DOHH2 (cell line): ENCODE data around the gene ST14.

Source experiments
- H3F3A ChIP-seq: fragments of 200-600 bp; sonication (generic), shearing (Covaris generic); 2 replicates; pipeline ENCODE4 v1.6.0; 2016; ENCODE audit warnings: antibody characterized with exemption, mild to moderate bottlenecking; ENCODE audit not compliant: control insufficient read depth, insufficient read depth
- H3K27ac ChIP-seq: fragments of 200-600 bp; sonication (generic); 2 replicates; pipeline ENCODE4 v1.5.1; 2014; ENCODE audit warnings: low read depth, mild to moderate bottlenecking, low read length, moderate library complexity
- H3K27me3 ChIP-seq: fragments of 200-600 bp; sonication (generic); 2 replicates; pipeline ENCODE4 v1.6.1; 2014; ENCODE audit warnings: mild to moderate bottlenecking, low read length, mixed read lengths; ENCODE audit not compliant: control insufficient read depth
- H3K36me3 ChIP-seq: fragments of 200-600 bp; sonication (generic); 2 replicates; pipeline ENCODE4 v1.6.1; 2014; ENCODE audit warnings: mild to moderate bottlenecking, low read length, moderate library complexity, mixed read lengths; ENCODE audit not compliant: control insufficient read depth
- H3K4me1 ChIP-seq: fragments of 200-600 bp; sonication (generic); 2 replicates; pipeline ENCODE4 v1.6.1; 2014; ENCODE audit warnings: mild to moderate bottlenecking, low read length, mixed read lengths; ENCODE audit not compliant: control insufficient read depth
- H3K4me2 ChIP-seq: fragments of 200-600 bp; sonication (generic); 2 replicates; pipeline ENCODE4 v1.6.0; 2014; ENCODE audit warnings: mild to moderate bottlenecking, low read length, moderate library complexity
- H3K4me3 ChIP-seq: fragments of 200-600 bp; sonication (generic); 2 replicates; pipeline ENCODE4 v1.5.1; 2014; ENCODE audit warnings: mild to moderate bottlenecking, low read length, mixed read lengths
- H3K79me2 ChIP-seq: fragments of 200-600 bp; sonication (generic); 2 replicates; pipeline ENCODE4 v1.6.1; 2014; ENCODE audit warnings: mild to moderate bottlenecking, low read length, mixed read lengths; ENCODE audit not compliant: control insufficient read depth
- H3K9me2 ChIP-seq: fragments of 200-600 bp; sonication (generic); replicated peaks from 2 replicates; pipeline ENCODE4 v1.6.1; 2014; ENCODE audit warnings: mild to moderate bottlenecking, low read length, mixed read lengths; ENCODE audit not compliant: control insufficient read depth
- H3K9me3 ChIP-seq: fragments of 200-600 bp; sonication (generic); 2 replicates; pipeline ENCODE4 v1.6.1; 2014; ENCODE audit warnings: antibody characterized with exemption, low read length, mixed read lengths; ENCODE audit not compliant: control insufficient read depth, insufficient read depth
- H4K20me1 ChIP-seq: fragments of 200-600 bp; sonication (generic); 2 replicates; pipeline ENCODE4 v1.6.0; 2014; ENCODE audit warnings: low read depth, mild to moderate bottlenecking, antibody characterized with exemption, low read length, moderate library complexity; ENCODE audit not compliant: control insufficient read depth, insufficient read depth
- CTCF ChIP-seq: fragments of 200-600 bp; sonication (generic); IDR thresholded peaks from one replicate; pipeline ENCODE4 v1.5.1; 2014; ENCODE audit warnings: antibody characterized with exemption, mild to moderate bottlenecking, low read depth, low read length; ENCODE audit not compliant: poor library complexity, severe bottlenecking
- EZH2phosphoT487 ChIP-seq: fragments of 200-600 bp; sonication (generic); IDR thresholded peaks from 2 replicates; pipeline ENCODE4 v1.6.1; 2017; ENCODE audit warnings: borderline replicate concordance, mild to moderate bottlenecking, antibody characterized with exemption, low read length, moderate library complexity, mixed read lengths

Gene ST14

DNA sequence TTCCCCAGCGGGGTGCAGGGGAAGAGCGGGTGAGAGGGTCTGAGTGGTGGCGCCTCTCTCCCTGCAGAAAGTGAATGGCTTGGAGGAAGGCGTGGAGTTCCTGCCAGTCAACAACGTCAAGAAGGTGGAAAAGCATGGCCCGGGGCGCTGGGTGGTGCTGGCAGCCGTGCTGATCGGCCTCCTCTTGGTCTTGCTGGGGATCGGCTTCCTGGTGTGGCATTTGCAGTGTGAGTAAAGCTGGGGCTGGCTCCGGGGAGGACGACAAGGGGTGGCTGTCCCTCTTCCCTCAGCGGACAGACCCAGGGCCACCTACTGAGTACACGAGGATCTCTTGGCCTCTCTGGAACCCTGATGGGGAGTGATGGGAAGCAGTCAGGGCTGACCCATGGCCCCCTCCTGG is 28.5 kb downstream of the ST14 start:
- H3K79me2 ChIP-seq: peaks cover 71% of the 10 kb centered on the region
- H3K27ac ChIP-seq: no peak overlapping the region

DNA sequence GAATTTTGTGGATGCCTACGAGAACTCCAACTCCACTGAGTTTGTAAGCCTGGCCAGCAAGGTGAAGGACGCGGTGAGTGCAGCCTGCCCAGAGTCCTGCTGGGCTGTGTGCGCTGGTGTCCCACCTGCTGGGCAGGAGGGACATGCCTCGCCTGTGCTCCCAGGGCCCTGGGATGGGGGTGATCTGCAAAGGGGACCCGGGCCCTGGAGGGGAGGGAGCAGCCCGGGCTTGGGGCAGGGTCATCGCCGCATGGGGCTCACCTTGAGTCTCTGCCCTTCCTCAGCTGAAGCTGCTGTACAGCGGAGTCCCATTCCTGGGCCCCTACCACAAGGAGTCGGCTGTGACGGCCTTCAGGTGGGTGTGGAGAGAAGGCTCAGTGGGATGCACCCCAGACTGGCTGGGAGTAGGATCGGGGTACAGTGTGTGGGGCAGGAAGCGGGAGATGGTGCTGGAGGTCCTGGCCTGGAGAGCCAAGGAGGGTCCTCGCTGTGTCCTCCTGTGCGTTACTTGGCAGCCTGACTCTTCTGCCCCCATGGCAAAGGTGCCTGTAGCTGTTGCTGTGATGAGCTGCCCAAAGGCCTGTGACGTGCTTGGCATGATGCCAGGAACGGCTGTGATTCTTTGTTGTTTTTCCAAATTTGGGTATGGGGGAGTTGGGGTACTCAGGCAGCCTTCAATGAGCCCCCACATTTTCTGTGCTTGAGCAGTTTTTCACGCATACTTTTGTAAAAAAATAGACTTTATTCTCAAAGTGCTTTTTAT is 29.2 kb downstream of the ST14 start:
- H3K79me2 ChIP-seq: peaks cover 64% of the 10 kb centered on the region
- no peaks in the 10 kb centered on the region for H3K9me3 ChIP-seq
- no peak overlapping the region for H3K4me2 ChIP-seq

More for the DNA sequence above, 28.5 kb downstream of the ST14 start:
- Histone ChIP-seq H3K36me3 (peaks cover 86% of the 10 kb centered on the region), H3K9me3 (no peaks in the 10 kb centered on the region), H3K4me3 (no peak overlapping the region), H3K9me2 (no peaks in the 10 kb centered on the region), H3K27me3 (no peaks in the 10 kb centered on the region), H3K4me2 (no peak overlapping the region), H3K4me1 (peaks cover 41% of the 10 kb centered on the region), H3F3A (no peaks in the 10 kb centered on the region), H4K20me1 (peaks cover 7% of the 10 kb centered on the region; the same call in 1 of the 2 replicates)
- TF ChIP-seq CTCF (no peak), EZH2phosphoT487 (no peak)

DNA sequence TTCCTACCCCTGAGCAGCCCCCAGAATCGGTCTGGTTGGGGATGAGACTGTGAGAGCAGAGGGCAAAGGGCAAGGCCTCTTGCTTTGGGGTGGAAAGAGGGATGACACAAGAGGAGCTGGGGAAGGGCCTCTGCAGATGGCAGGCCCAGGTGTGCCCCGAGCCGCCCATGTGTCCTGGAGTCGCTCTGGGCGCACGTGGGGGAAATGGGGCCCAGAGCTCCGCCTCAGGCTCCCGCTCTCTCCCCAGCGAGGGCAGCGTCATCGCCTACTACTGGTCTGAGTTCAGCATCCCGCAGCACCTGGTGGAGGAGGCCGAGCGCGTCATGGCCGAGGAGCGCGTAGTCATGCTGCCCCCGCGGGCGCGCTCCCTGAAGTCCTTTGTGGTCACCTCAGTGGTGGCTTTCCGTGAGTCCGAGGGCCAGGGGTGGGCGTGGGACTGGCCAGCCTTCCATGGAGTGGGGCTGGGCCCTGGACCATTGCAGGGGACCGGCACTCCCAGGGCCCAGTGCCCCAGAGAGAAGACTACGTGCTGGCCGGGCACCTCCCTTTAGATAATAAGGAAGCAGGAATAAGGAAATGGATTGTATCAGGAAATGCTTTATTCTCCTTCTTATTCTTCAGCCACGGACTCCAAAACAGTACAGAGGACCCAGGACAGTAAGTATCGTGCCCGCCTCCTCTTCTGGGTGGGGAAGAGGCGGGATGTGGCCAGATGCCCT is 30.1 kb downstream of the ST14 start:
- peaks cover 7% of the 10 kb centered on the region; the same call in 1 of the 2 replicates for H4K20me1 ChIP-seq
- no peak overlapping the region for H3K27ac ChIP-seq
- no peaks in the 10 kb centered on the region for H3K9me2 ChIP-seq
- no peak overlapping the region for H3K4me2 ChIP-seq
- TF ChIP-seq EZH2phosphoT487: no peak
- no peak for TF ChIP-seq CTCF
- no peaks in the 10 kb centered on the region for H3K9me3 ChIP-seq
- H3K79me2 ChIP-seq: peaks cover 55% of the 10 kb centered on the region
- no peak overlapping the region for H3K4me3 ChIP-seq
- peaks cover 86% of the 10 kb centered on the region for H3K36me3 ChIP-seq
- H3K27me3 ChIP-seq: no peaks in the 10 kb centered on the region
- H3F3A ChIP-seq: no peaks in the 10 kb centered on the region
- peaks cover 25% of the 10 kb centered on the region for H3K4me1 ChIP-seq

More for the DNA sequence above, 29.2 kb downstream of the ST14 start:
- Histone ChIP-seq H3K4me1 (peaks cover 33% of the 10 kb centered on the region), H3K4me3 (no peak overlapping the region), H3K9me2 (no peaks in the 10 kb centered on the region), H3K27me3 (no peaks in the 10 kb centered on the region), H3F3A (no peaks in the 10 kb centered on the region), H3K36me3 (peaks cover 86% of the 10 kb centered on the region), H4K20me1 (peaks cover 7% of the 10 kb centered on the region; the same call in 1 of the 2 replicates), H3K27ac (no peak overlapping the region)
- TF ChIP-seq EZH2phosphoT487: no peak
- no peak for TF ChIP-seq CTCF
